ENCODE data around the gene ARL5A.

DNA sequence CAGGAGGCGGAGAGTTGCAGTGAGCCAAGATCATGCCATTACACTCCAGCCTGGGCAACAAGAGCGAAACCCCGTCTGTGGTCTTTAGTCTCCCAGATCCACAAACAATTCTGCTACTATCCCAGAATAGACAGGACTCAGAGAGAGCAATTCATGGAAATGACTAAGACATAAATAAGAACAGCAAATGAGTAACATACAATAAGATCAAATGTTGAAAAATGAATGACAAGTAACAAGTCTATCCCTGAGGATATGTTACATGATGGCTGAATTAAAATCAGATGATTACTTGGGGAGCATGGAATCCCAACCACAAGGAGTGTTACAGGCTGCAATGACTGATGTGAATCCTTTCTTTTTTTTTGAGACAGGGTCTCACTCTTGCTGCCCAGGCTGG, 10.3 kb downstream of the ARL5A start:
- TF ChIP-seq GATA3 (IDR thresholded peaks at IDR 0.05; ENCODE audit: low read depth, low read length) (no peak), GATA2 (IDR thresholded peaks at IDR 0.05; ENCODE audit: low read depth, low read length) (no peak)
